Left colon (tissue), 2 donors: ENCODE results near the gene NUDT22. TPM values are rescaled to one million over a fixed set of nuclear protein-coding genes. Genes with fewer than 3 reads are reported as not detected.

Experiments
- ATAC-seq: fragments of 200-7000 bp; cut with Tn5 transposase; one replicate; pipeline ENCODE4 v1.9.1; 2020; ENCODE audit warnings: mild to moderate bottlenecking, moderate library complexity
- DNase-seq, 2 donors: peaks; one replicate each; pipeline ENCODE4 v3.0.0-alpha.2; 2020
- intact Hi-C, 2 donors: fragments of 100-400 bp; cut with DNase I in 1 of 2; cut with micrococcal nuclease in 1 of 2; formaldehyde crosslinking; loops; one replicate each; pipeline versions ENCODE4 v1.11.2 to v1.14.0; 2022; cut with DNase I, micrococcal nuclease
- long read RNA-seq: library from polyadenylated mRNA; unstranded; transcript quantifications from one replicate; pipeline ENCODE4 v2.0.0, GENCODE V29; 2021
- total RNA-seq, 2 donors: library from RNA; stranded (reverse); fragmentation: NEBNext Ultra II Directional; extraction: Animal tissue kit (Norgen Biotek cat#: 25700); gene quantifications; one replicate each; pipeline ENCODE4 v1.2.1, GENCODE V29; 2021
- donor health status: DM: no; HTN: no; CAD: no.
- donor health status: DM: yes; HTN: yes; CAD: no.

Gene NUDT22, protein sequence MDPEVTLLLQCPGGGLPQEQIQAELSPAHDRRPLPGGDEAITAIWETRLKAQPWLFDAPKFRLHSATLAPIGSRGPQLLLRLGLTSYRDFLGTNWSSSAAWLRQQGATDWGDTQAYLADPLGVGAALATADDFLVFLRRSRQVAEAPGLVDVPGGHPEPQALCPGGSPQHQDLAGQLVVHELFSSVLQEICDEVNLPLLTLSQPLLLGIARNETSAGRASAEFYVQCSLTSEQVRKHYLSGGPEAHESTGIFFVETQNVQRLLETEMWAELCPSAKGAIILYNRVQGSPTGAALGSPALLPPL
- 100 to 1,000 TPM; 116 to 154 TPM for total RNA-seq
- long read RNA-seq, transcript NUDT22-201 (6 exons, 1,094 nt) = major isoform, 82 of 150 reads
- long read RNA-seq, partial matches to known transcripts = 56 of 150 reads
- long read RNA-seq, other reads (novel, unspliced or antisense) = 11 of 150 reads

DNA sequence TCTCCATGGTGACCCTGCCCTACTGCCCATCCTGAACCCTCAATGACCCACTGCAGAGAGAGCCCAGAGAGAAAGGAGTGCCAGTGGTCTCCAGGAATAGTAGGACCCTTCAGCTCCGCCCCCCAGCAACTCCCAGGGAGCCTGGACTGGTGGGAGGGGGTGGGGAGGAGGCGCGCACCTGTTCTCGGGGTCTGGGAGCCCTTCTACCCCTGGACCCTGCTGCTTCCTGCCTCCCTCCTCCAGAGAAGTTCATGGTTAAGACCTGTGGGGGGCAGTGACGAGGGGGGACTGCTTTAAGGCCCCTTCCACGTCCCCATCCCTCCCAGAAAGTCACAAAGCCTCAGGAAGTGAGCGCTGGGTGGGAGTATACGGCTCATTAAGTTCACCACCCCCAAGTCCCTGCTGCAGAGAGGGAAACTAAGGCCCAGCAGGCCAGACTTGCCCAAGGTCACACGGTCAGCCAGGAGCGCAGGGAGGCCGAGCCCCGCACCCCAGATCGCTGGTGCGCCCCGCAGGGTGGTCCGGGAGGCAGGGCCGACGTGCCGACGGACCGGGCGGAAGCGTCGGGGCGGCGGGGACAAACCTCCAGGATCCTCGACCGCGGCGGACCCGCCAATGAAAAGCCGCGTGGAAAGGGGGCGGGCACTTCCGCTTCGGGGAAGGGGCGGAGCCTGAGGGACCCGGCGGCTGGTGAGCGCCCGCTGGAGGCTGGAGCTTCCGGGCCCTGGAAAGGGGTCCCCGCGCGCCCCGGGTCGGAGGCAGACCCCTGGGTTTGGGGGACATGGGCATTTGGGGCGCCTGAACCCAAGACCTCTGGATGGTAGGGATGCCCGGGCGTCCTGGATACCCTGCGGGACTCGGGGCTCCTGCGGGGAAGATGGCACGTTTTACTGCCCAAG, at the start of gene NUDT22, which contains the start of gene TRPT1:
NUDT22 (plus strand) TSS at position 667 of the 899 bp plus-strand sequence. CDS start 379 bp downstream, outside the sequence.
TRPT1 (minus strand) TSS at position 579 of the 899 bp plus-strand sequence; CDS start at position 253, 326 bp downstream.
- intact Hi-C loops = no loop called here
- peak; percentile 89 to 96 for DNase-seq
- ATAC-seq = peak; percentile 79

DNA sequence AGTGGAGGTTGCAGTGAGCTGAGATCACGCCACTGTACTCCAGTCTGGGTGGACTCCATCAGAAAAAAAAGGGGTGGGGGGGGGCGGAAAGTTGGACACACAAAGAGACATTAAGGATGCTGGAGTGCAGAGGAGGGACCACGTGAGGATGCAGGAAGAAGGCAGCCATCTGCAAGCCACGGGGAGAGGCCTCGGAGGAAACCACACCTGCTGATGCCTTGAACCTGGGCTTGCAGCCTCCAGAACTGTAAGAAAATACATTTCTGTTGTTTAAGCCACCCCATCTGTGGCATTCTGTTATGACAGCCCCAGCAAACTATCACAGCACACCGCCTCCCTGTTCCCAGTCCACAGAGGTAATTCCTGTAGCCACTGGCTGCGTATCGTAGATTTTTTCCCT, 49.3 kb upstream of the NUDT22 start:
- ATAC-seq = no peak
- no peak for DNase-seq
- intact Hi-C loops = no loop called here

DNA sequence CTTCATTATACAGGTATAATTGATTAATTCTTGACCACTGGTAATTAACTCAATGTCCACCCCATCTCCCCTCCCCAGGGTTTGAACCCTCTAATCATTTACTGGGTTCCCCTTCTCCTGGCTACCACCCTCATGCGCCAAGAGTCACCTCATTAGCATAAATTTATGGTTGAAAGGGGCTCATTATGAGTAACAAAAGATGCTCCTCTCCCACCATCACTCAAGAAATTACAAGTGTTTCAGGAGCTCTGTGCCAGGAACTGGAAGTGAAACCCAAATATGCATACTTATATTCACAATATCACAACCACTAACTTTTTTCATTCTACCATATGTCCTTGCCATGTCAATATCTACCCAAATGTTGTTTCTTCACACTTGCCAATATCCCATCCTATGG, 47.9 kb upstream of the NUDT22 start:
- intact Hi-C loops = no loop called here
- ATAC-seq (no peak), DNase-seq (no peak)

DNA sequence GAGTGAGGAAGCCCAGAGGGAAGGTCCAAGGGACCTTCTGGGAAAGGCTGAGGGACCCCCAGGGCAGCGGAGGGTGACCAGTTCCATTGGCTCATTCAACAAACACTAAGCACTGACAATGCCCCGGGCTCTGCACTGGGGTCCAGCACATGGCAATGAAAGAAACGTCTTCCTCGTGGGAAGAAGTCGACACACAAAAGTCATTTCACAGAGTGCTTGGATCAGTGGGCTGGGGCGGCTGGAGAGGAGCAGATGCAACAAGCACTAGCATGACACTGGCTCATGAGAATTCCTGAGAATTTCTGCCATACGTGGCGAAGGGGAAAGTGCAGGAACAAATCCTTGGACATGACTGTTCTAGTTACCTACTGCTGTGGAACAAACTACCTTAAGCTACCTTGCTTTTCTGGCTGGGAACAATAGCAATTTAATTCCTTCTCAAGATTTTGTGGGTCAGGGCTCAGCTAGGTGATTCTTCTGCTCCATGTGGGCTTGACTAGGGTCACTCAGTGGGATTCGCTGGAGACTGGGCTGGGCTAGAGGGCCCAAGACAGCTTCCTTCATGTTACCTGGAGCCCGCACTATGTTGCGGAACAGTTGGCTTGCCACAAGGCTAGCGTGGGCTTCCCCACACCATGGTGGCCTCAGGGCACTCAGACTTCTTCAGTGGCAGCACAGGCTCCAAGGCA, 47.0 kb upstream of the NUDT22 start:
- ATAC-seq (no peak), DNase-seq (no peak)
- intact Hi-C loops = no loop called here

DNA sequence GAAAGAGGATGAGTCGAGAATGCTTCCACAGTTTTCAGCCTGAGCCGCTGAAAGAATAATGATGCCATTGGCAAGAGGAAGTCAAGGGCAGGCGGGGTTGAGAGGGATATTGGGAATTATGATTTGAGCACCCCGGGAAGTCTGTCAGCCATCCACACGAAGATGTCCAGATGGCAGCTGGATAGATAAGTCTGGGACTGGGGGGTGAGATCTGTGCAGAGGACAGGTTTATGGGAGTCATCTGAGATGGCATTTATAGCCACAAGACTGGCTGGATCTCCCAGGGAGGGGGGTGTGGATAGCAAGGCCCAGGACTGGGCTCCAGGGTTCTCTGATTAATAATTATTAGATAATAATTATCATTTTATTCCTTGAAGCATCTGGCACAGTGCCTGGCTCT, 45.2 kb upstream of the NUDT22 start:
- ATAC-seq (no peak), DNase-seq (no peak)
- intact Hi-C loops = no loop called here

DNA sequence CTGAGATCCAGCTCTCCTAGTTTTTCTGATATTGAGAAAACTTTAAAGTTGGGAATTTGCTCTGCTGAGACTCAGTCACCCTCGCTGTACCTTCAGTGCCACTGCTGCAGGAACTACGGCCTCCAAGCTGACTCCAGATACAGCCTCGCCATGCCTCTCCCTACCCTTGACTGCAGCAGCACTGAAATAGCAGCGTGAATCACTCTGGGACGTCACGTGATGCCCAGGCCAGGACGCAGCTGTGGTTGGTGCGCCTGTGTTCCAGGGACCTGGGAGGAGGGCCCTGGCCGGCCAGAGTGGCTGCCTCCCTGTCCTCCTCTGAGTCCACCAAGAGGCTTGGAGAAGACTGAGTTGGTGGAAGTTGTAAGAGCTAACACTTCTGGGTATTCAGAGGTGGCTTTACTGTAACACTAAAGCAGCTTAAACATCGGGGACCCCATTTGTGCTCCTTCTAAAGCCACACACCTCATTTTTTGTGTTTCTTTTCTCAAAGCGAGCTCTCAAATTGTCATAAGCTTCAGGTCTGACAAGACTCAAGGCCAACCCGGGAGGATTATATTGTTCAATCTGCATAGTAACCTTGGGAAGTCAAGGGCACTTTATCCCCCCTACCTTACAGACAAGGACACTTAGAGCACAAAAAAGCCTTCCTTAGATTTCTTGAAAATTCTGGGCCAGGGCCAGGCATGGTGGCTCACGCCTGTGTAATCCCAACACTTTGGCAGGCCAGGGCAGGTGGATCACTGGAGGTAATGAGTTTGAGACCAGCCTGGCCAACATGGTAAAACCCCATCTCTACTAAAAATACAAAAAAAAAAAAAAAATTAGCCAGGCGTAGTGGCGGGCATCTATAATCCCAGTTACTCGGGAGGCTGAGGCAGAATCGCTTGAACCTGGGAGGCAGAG, 44.3 kb upstream of the NUDT22 start:
- ATAC-seq (peak; percentile 60), DNase-seq (peak; percentile 91 to 96)
- intact Hi-C loops = no loop called here

DNA sequence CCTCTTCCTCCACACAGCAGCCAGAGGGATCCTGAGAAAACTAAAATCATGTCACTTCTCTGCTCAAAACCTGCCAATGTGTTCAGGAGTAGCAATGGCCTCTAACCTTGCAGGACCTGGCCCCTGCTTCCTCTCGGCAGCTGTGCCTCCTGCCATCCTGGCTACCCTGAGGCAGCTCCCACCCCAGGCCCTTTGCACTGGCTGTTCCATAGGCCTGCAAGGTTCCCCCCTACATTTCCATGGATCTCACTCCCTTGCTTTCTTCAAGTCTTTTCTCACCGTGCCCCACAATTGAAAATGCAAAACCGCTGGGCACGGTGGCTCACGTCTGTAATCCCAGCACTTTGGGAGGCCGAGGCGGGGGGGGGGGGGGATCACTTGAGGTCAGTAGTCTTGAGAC, 42.2 kb upstream of the NUDT22 start:
- DNase-seq (no peak), ATAC-seq (no peak)
- intact Hi-C loops = no loop called here

DNA sequence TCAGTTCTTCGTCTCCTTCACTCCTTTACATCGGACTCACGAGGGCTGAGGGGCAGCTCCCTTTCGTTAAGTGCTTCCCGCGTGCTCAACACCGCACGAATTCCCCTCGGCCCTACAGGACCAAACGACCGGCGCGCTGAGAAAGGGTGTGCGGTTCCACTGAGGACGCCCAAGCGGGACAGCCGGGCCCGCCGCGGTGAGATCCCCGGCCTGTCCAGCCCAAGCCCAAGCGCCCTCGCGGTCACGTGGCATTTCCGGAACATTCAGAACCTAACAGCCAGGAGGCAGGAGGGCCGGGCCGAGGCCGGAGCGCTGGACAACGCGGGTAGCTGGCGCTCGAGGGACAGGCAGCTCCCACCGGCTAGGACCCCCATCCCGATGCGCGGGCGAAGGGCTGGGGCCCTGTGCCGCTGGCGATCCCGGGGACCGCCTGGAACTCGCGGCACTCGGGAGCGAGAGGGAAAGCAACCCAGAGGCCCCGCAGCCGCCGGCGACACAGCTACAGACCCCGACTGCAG, 40.8 kb upstream of the NUDT22 start:
- ATAC-seq = peak; percentile 54
- intact Hi-C loops = no loop called here

DNA sequence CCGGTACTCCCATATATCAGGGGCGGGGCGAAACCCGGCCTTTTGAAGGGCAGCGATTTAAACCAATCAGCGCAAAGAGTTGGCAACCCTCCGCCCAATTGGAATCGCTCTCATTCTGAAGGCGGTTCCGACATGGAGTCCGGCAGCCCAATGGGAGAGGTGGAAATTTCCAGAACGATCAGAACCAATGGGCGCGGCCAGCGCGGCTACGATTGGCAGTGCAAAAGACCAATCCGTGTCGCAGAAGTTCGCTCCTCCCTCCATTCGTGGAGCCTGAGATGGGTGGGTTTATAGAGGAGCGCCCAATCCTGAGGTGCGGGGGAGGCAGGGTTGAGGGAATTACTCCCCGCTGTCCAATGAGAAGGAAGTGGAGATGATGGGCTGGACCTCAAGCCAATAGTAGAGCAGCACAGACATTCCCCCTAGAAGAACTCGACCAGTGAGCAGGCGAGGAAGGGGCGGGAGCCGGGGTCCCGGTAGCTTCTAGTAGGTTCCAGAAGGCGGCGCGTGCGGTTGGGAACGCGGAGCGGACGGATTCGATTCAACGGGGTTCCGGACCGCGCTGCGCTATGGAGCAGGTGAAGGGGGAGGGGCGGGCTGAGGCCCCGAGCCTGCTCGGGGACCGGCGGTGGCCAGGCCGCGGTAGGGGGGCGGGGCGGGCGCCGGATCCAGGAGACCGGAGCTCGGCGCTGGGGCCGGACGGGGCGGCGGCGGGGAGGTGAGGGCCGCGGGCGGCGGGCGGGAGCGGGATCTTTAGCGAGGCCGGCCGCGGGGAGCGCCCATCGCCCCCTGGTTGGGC, 40.2 kb upstream of the NUDT22 start, which contains the start of gene STIP1:
STIP1 (plus strand) TSS at position 479 of the 799 bp plus-strand sequence; CDS start at position 570, 91 bp downstream.
- peak; percentile 98 to 100 for DNase-seq
- peak; percentile 77 for ATAC-seq
- intact Hi-C loops = no loop called here

More for the DNA sequence above, 40.8 kb upstream of the NUDT22 start:
- peak; percentile 88 to 89 for DNase-seq

DNA sequence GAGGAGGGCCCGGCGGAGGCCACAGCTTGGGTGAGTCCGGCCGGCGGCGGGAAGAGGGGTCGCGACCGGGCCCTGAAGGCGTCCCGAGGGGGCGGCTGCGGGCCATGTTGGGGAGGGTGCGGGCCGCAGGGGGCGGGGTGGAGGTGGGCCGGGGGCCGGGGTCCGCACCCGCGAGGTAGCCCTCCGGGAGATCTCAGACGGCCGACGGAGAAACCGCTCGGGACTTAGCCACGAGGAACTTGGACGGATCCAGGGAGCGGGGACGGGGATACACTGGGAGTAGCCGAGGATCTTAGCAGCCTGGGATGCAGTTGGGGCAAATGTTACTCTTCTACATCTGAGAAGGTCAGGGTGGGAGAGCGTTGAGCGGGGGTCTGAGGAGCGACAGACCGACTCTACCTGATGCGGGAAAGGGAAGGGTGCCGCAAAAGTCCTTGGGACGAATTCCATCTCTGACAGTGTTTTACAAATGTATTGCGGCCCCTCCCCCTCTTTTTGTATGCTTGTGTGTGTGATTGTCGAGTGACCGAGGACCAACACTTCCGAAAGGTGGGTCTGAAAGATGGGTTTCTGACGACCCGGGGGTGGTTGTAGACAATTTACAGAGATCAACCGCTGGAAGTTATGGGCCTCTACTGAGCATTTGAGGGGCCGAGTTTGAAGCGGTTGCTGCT, 39.4 kb upstream of the NUDT22 start:
- DNase-seq = no peak
- ATAC-seq = no peak
- intact Hi-C loops = no loop called here

DNA sequence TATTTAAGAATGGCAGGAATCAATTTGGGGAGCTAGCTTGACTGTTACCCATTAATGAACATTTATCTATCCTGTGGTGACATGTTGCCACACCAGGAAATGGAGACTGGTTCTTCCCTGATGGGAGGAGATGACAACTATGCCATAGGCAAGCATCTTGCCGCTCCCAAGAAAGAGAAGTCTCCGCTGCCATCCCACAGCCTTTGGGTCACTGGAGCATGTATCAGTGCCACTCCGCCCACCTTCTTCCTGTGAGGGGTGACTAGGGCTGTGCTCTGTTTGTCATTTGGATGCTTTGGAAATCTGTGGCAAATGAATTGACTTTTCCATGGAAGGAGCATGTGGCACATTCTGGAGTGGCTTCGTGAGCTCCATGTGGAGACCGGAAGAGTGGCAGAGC, 33.6 kb upstream of the NUDT22 start:
- DNase-seq = no peak
- no peak for ATAC-seq
- intact Hi-C loops = no loop called here

DNA sequence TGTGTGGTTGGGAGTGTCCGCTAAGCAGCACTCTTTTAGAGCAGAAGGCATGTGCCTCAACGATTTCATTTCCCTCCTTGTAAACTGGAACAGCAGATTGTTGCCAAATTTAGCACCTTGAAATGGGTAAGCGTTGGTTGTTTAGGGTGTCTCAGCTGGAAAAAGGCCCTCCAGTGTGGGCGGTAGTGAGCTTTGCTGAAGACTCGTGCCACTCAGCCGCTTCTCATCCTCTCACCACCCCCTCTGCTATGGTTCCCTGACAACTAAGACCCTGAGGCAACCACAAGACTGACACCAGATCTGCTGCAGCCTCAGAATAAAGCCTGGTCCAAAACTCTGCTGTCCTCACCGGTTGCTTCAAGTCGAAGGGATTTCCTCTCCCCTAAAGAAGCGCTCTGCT, 29.4 kb upstream of the NUDT22 start:
- no peak for ATAC-seq
- intact Hi-C loops = no loop called here

DNA sequence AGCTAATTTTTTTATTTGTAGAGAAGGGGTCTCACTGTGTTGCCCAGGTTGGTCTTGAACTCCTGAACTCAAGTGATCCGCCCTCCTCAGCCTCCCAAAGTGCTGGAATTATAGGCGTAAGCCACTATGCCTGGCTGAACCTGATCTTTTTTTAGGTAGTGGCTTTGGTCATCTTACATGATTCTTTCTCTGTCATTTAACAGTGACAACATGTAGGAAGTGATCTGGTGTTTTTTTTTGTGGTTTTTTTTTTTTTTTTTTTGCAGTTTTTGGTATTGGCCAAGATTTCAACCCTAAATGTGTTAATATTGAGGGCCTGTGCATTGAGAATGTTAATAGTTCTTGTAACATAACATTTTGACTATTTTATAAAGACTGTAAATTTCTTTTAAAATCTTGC, 27.6 kb upstream of the NUDT22 start:
- intact Hi-C loops = no loop called here
- no peak for ATAC-seq

More for the DNA sequence above, 29.4 kb upstream of the NUDT22 start:
- no peak for DNase-seq

DNA sequence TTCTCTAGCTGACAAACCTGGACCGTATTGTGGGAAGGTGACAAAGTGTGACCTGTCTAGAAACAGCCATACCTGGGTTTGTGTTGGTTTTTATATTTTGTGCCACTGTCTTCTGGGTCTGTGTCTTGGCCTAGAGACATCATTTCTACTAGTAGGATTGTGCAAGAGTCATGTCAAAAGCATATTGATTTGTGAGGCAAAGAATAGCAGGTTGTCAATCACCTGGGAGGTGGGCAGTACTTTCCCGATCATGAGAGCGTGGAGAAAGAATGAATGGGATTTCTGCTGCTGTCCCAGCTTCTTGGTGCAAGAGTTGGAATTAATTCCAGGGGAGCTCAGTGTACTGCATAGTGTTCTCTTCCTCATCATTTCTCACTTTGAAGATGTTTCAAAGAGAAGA, 24.5 kb upstream of the NUDT22 start:
- intact Hi-C loops = loop anchor here (10.0 kb wide), 2 partner anchors 83 to 103 kb away; partner anchors contain the start of genes BAD (in 1 of the 2), CATSPERZ (in 1 of the 2), ESRRA (in 1 of the 2) and GPR137 (in 1 of the 2)
- no peak for ATAC-seq
- DNase-seq = no peak

More for the DNA sequence above, 27.6 kb upstream of the NUDT22 start:
- no peak for DNase-seq

DNA sequence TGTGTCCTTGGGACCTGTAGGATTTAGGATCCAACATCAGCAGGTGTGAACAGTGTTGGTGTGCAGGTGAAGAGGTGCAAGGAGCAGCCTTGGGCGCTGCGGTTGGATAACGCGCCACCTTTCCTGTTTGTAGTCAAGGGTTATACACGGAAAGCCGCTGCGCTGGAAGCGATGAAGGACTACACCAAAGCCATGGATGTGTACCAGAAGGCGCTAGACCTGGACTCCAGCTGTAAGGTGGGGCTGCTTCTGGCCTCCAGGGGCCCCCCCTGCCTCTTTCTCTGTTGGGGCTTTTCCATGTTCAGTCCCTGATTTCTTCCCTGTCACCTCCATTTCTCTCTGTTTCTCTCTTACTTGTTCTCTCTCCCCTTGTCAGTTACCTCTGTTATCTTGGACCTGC, 23.1 kb upstream of the NUDT22 start:
- ATAC-seq (no peak), DNase-seq (no peak)
- intact Hi-C loops = loop anchor here (10.0 kb wide), 2 partner anchors 82 to 102 kb away; partner anchors contain the start of genes BAD (in 1 of the 2), CATSPERZ (in 1 of the 2), ESRRA (in 1 of the 2) and GPR137 (in 1 of the 2)
